Measurements from ENCODE around the gene PHAF1.

DNA sequence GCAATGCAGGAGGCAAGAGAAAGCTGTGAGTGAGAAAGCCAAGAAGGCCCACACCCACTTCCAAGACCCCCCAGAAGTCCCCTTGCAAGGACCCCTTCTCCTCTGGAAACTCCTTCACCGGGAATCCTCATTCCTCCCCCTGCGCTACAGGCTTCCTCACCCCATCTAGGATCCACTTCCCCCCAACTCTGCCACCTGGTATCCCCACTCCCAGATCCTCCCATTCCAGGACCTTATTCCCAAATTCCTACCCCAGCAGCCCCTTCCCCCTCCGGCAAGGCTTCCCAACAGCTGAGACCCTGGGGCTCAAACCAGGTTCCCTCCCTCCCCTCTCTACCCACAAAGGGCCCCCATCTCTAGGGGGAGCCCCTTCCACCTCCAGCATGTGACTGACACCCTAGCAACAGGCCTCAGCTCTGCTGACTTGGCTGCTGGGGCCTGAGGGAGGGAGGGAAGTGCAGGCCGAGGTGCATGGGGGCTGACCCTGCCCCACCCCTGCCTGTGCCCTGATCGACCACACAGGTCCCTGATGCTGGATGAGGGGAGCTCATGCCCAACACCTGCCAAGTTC lies 56.9 kb downstream of the PHAF1 start:
- TF ChIP-seq EZH2 (IDR thresholded peaks at IDR 0.05) (no peak), POLR2AphosphoS5 (IDR thresholded peaks at IDR 0.05; ENCODE audit: borderline replicate concordance, low read depth, low read length) (no peak)
